GM12875 (cell line): Measurements from ENCODE around the gene FBH1.

Experiments
- H3K4me3 ChIP-seq: one replicate; pipeline ENCODE4 v1.5.1; 2011; ENCODE audit warnings: low read depth, low read length, control low read depth
- TF ChIP-seq, protein P1 (sequence below): IDR thresholded peaks from 2 replicates; pipeline ENCODE4 v1.5.1; 2011; ENCODE audit warnings: low read depth, mild to moderate bottlenecking, control low read depth, inconsistent platforms, low read length, moderate library complexity, borderline replicate concordance; ENCODE audit not compliant: insufficient read depth

The FBH1 gene

DNA sequence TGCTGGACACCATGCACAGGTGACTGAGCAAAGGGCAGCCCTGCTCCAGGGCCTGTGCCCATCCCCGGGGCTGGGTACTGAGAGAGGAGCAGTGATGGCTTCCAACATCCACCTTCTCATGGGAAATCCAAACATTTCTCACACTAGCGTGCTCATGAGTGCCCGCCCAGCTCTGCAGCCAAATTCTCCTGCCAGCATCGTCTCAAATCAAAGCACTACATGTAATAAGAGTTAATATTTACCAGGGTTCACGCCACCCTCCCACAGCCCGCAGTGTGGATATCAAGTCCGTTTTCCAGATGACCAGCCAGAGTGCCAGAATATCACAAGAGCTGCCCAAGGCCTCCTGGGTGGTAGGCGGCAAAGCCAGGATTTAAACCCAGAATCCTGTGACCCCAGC is 75.2 kb downstream of the FBH1 start:
- TF ChIP-seq, protein P1, sequence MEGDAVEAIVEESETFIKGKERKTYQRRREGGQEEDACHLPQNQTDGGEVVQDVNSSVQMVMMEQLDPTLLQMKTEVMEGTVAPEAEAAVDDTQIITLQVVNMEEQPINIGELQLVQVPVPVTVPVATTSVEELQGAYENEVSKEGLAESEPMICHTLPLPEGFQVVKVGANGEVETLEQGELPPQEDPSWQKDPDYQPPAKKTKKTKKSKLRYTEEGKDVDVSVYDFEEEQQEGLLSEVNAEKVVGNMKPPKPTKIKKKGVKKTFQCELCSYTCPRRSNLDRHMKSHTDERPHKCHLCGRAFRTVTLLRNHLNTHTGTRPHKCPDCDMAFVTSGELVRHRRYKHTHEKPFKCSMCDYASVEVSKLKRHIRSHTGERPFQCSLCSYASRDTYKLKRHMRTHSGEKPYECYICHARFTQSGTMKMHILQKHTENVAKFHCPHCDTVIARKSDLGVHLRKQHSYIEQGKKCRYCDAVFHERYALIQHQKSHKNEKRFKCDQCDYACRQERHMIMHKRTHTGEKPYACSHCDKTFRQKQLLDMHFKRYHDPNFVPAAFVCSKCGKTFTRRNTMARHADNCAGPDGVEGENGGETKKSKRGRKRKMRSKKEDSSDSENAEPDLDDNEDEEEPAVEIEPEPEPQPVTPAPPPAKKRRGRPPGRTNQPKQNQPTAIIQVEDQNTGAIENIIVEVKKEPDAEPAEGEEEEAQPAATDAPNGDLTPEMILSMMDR = no peak
- no peak overlapping the region for H3K4me3 ChIP-seq

DNA sequence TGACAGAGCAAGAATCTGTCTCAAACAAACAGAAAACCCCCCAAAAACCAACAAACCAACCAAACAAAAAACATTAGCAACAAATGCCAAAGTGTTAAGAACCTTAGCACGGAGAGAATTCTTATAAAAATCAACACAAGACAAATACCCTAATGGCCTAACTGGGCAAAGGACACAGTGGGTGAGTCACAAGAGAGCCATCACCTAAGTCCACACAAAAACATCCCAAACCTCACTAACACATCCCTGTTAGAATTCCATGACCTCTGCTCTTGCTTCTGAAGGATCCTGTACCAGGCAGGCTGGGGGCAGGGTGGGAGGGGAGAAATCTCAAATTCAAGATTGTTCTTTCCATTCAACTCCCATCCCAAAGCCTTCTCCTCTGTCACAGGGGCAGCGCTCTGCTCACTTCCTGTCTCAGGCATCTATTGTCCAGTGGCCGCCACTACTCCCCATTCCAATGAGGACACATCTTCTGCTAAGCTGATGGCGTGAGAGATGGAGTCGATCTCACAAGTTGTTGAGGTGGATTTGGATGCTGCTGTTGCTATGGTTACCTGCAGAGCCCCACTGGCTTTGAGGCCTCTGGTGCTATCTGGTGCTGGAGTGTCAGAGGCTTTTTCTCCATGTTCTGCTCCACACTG is 78.1 kb downstream of the FBH1 start:
- TF ChIP-seq, protein P1 = no peak

DNA sequence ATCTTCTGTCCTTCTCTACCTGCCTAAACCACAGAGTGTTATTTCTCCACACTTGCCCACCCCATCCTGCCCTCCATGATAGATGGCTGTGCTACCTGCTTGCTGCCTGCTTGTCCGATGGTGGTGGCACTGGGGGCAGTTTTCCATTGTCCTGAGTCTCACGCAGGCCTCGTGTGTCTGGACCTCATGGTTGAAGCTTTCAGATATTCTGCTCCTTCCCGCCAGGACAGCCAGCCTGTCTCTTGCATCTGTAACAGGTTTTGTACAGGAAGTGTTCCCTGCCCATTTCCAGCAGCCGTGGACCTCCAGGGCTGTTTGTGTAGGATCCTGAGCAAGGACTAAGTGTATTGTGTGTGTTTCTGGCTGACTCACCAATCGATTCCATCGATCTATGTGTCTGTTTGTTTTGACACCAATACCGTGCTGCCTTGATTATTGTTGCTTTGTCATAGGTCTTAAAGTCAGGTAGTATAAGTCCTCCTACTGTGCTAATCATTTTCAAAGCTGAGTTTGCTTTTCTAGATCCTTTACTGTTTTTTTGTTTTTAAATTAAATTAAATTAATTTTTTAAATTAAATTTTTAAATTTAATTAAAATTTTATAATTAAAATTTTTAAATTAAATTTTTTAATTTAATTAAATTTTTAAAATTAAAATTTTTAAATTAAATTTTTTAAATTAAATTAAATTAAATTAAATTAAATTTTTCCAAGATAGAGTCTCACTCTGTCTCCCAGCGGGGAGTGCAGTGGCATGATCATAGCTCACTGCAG is 78.8 kb downstream of the FBH1 start:
- H3K4me3 ChIP-seq = no peak overlapping the region
- TF ChIP-seq, protein P1 = no peak

More for the DNA sequence above, 78.1 kb downstream of the FBH1 start:
- no peak overlapping the region for H3K4me3 ChIP-seq

DNA sequence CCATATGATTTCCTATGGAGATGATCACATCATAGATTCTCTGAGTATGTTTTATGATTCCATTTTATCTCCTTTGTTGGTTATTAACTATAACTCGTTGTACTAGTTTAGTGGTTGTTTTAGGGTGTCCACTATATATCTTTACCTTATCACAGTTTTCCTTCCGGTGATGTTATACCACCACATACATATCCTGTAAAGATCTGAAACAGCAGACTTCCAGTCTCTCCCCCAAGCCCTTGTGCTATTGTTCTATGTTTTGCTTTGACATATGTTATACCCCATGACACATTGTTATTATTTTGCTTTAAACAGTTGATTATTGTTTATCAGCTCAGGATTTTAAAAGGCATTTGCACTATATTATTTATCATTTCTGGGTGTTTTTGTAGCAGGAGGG is 80.0 kb downstream of the FBH1 start:
- TF ChIP-seq, protein P1 = no peak
- H3K4me3 ChIP-seq = no peak overlapping the region

DNA sequence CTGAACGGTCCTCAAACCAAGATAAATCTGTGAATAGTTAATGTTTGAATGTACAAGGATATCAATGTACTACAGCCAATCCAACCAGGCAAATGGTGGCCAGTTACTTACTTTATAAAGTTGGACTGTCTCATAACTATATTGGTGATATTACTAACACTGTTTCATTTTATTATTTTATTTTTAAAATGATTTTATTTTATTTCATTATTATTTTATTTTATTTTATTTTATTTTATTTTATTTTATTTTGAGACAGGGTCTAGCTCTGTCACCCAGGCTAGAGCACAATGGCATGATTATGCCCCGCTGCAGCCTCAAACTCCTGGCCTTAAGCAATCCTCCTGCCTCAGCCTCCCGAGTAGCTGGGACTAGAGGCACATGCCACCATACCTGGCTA is 80.5 kb downstream of the FBH1 start:
- H3K4me3 ChIP-seq = no peak overlapping the region
- TF ChIP-seq, protein P1 = no peak

DNA sequence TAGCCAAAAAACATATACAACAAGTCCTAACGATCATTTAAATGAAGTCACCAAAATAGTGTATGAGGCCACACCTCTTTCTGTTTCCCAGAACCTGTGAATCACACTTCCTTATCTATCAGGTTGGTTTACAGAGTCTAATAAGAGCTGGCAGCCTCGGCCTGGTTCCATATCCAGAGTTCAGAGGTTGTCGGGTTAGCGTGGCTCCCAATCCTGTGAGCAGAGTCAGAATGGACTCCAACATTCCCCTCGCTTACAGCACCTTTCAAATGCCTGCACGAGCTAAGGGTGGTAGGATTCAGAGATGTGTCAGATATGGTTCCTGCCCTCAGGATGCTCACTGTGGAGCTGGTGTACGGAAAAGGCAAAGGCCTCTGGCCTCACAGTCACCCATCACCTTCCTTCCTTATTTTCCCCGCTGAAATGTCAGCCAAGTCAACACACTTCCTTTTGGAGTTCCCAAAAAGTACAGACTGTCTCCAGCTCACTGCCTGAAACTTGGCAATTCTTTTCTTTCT is 81.3 kb downstream of the FBH1 start:
- TF ChIP-seq, protein P1 = no peak
- H3K4me3 ChIP-seq = no peak overlapping the region
